Mucosa of descending colon (tissue), 3 donors: ENCODE measurements around the gene LHX1. TPM values are rescaled to one million over a fixed set of nuclear protein-coding genes. Genes with fewer than 3 reads are reported as not detected.

Experiments
- ATAC-seq: fragments of 200-7000 bp; cut with Tn5 transposase; one replicate; pipeline ENCODE4 v1.9.1; 2020; ENCODE audit warnings: mild to moderate bottlenecking, moderate library complexity
- DNase-seq, 3 donors: peaks; one replicate each; pipeline ENCODE4 v3.0.0-alpha.2; 2020
- H3K36me3 ChIP-seq: fragments of 200-600 bp; one replicate; pipeline ENCODE4 v1.8.0; 2021; ENCODE audit warnings: low read depth, mild to moderate bottlenecking
- H3K4me1 ChIP-seq: fragments of 200-600 bp; one replicate; pipeline ENCODE4 v1.8.0; 2021; ENCODE audit warnings: low read depth, mild to moderate bottlenecking
- H3K4me3 ChIP-seq: fragments of 200-600 bp; one replicate; pipeline ENCODE4 v1.8.0; 2021; ENCODE audit warnings: mild to moderate bottlenecking
- H3K9me3 ChIP-seq: fragments of 200-600 bp; one replicate; pipeline ENCODE4 v1.8.0; 2021; ENCODE audit warnings: mild to moderate bottlenecking
- intact Hi-C, 2 donors: fragments of 100-400 bp; cut with DNase I in 1 of 2; cut with micrococcal nuclease in 1 of 2; formaldehyde crosslinking; loops; one replicate each; pipeline versions ENCODE4 v1.11.0 to v1.11.1; 2022; cut with DNase I, micrococcal nuclease
- total RNA-seq, 3 donors: library from RNA; stranded (reverse); fragmentation: NEBNext Ultra II Directional in 2 of 3; extraction: Animal tissue kit (Norgen Biotek cat#: 25700) in 2 of 3; gene quantifications; one replicate each; pipeline versions ENCODE4 v1.2.1 to v1.2.4, GENCODE V29; 2021 to 2023
- TF ChIP-seq, protein P1 (sequence below): fragments of 200-600 bp; IDR thresholded peaks from one replicate; pipeline ENCODE4 v1.8.0; 2022; ENCODE audit warnings: antibody characterized with exemption, mild to moderate bottlenecking
- donor health status: DM: no; HTN: no; CAD: no; lungs with moderate emphysema.
- donor health status: DM: no; HTN: no; CAD: no.
- donor health status: DM: no; HTN: yes; CAD: no.

Gene LHX1
- total RNA-seq, 3 donors from 2014 or later, result not detected

- no peak for DNase-seq
- Histone ChIP-seq H3K4me3 (no peak overlapping the region), H3K9me3 (no peaks in the 10 kb centered on the region), H3K4me1 (peaks cover 32% of the 10 kb centered on the region), H3K36me3 (no peaks in the 10 kb centered on the region)
- intact Hi-C loops, result no loop called here
- no peak for ATAC-seq
- TF ChIP-seq, protein P1, sequence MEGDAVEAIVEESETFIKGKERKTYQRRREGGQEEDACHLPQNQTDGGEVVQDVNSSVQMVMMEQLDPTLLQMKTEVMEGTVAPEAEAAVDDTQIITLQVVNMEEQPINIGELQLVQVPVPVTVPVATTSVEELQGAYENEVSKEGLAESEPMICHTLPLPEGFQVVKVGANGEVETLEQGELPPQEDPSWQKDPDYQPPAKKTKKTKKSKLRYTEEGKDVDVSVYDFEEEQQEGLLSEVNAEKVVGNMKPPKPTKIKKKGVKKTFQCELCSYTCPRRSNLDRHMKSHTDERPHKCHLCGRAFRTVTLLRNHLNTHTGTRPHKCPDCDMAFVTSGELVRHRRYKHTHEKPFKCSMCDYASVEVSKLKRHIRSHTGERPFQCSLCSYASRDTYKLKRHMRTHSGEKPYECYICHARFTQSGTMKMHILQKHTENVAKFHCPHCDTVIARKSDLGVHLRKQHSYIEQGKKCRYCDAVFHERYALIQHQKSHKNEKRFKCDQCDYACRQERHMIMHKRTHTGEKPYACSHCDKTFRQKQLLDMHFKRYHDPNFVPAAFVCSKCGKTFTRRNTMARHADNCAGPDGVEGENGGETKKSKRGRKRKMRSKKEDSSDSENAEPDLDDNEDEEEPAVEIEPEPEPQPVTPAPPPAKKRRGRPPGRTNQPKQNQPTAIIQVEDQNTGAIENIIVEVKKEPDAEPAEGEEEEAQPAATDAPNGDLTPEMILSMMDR, result no peak
Measured at GRCh38 chr17:36931096-36931696, 6.1 kb upstream of the LHX1 start.

DNA sequence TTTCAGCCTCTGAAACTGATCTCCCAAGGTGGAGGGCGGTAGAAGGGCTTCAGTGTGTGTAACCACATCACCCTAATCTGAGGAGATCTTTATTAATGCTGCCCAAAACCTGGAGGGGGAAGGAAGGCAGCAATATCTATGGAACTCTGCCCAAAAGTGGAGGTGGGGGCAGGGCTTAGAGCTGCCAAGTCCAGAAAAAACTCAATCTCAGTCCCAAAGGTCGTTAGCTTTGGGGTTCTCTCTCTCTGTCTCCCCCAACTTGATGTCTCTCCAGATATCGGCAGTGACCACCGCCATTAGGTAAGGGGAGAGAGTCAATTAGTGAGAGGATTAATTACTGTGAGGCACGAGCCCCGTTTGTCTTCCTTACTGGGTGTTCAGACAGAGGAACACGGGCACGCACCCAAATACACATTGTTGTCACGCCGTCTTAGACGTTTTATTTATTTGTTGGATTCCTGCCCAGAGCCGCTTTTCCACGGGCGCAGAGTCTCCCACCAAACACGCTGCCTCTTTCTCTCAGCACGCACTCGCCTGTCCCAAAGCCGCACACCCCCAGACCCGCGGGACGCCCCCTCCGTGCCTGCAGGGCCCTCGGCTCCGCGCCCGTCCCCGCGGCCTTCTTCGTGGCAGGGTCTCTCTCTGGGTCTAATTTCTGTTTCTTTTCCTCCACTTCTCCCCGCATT lies 5.4 kb upstream of the LHX1 start:
- Histone ChIP-seq H3K4me3 (no peak overlapping the region), H3K9me3 (no peaks in the 10 kb centered on the region), H3K36me3 (no peaks in the 10 kb centered on the region), H3K4me1 (peaks cover 38% of the 10 kb centered on the region)
- TF ChIP-seq, protein P1, result no peak
- intact Hi-C loops, result no loop called here
- ATAC-seq (no peak), DNase-seq (no peak)

GRCh38 chr17:36932383-36932693 lies 4.9 kb upstream of the LHX1 start:
- DNase-seq (no peak), ATAC-seq (no peak)
- Histone ChIP-seq H3K36me3 (no peaks in the 10 kb centered on the region), H3K9me3 (no peaks in the 10 kb centered on the region), H3K4me1 (peaks cover 43% of the 10 kb centered on the region), H3K4me3 (no peak overlapping the region)
- intact Hi-C loops, result no loop called here
- TF ChIP-seq, protein P1, result no peak

GRCh38 chr17:36932694-36933511 lies 4.4 kb upstream of the LHX1 start:
- ATAC-seq (peak; percentile 64), DNase-seq (peak; percentile 28 to 50 (median 47))
- H3K4me1 ChIP-seq, result peaks cover 49% of the 10 kb centered on the region

GRCh38 chr17:36933512-36934143 lies 3.6 kb upstream of the LHX1 start:
- H3K4me3 ChIP-seq, result no peak overlapping the region
- H3K4me1 ChIP-seq, result peaks cover 56% of the 10 kb centered on the region
- DNase-seq (no peak), ATAC-seq (no peak)
- TF ChIP-seq, protein P1, result no peak
- H3K9me3 ChIP-seq, result no peaks in the 10 kb centered on the region
- no peaks in the 10 kb centered on the region for H3K36me3 ChIP-seq
- intact Hi-C loops, result no loop called here

More at GRCh38 chr17:36932694-36933511, 4.4 kb upstream of the LHX1 start:
- Histone ChIP-seq H3K36me3 (no peaks in the 10 kb centered on the region), H3K4me3 (no peak overlapping the region), H3K9me3 (no peaks in the 10 kb centered on the region)
- TF ChIP-seq, protein P1, result no peak
- intact Hi-C loops, result no loop called here
